Measurements from ENCODE around the gene HSBP1. TPM values are rescaled to one million over a fixed set of nuclear protein-coding genes. Genes with fewer than 3 reads are reported as not detected.

Gene HSBP1
- total RNA-seq, 2 experiments from 2014 or later: 17.4 to 21.9 TPM

GRCh38 chr16:83856792-83857191 is 49.0 kb downstream of the HSBP1 start:
- Histone ChIP-seq H3K4me1 (ENCODE audit: insufficient read depth, low read length) (no peaks in the 10 kb centered on the region), H3K9me3 (ENCODE audit: control insufficient read depth in 1 of 2, insufficient read depth in 1 of 2, low read length in 2 of 2) (peaks cover 0 to 5% of the 10 kb centered on the region in 2 experiments), H3K4me3 (ENCODE audit: low read length) (no peak overlapping the region), H3K36me3 (ENCODE audit: insufficient read depth, low read length) (no peaks in the 10 kb centered on the region), H3K27ac (ENCODE audit: low read depth in 1 of 2, low read length in 2 of 2) (no peak overlapping the region), H3K27me3 (ENCODE audit: control insufficient read depth in 1 of 2, insufficient read depth in 2 of 2, low read length in 2 of 2) (peaks cover 4 to 6% of the 10 kb centered on the region in 2 experiments)
- ChIA-PET POLR2A (no interaction called here), CTCF (no interaction called here)
- H3K36me3 Mint-ChIP-seq (ENCODE audit: low read depth): no peaks in the 10 kb centered on the region
- no peak overlapping the region for H3K4me3 Mint-ChIP-seq
- ATAC-seq (ENCODE audit: poor library complexity) (no peak), DNase-seq (no peak)
- H3K27ac Mint-ChIP-seq: no peak overlapping the region
- TF ChIP-seq CTCF (IDR thresholded peaks at IDR 0.05): no peak
- no peaks in the 10 kb centered on the region for H3K27me3 Mint-ChIP-seq
- no peaks in the 10 kb centered on the region for H3K4me1 Mint-ChIP-seq (ENCODE audit: low read depth)
- intact Hi-C loops (cut with DNase I, micrococcal nuclease): no loop called here
- no peaks in the 10 kb centered on the region for H3K9me3 Mint-ChIP-seq

- no peaks in the 10 kb centered on the region for H3K36me3 ChIP-seq (ENCODE audit: insufficient read depth, low read length)
- ATAC-seq (ENCODE audit: poor library complexity): no peak
- H3K27me3 ChIP-seq (ENCODE audit: control insufficient read depth in 1 of 2, insufficient read depth in 2 of 2, low read length in 2 of 2): peaks cover 0 to 2% of the 10 kb centered on the region in 2 experiments
- intact Hi-C loops (cut with DNase I, micrococcal nuclease): no loop called here
- Mint-ChIP-seq H3K27ac (no peak overlapping the region), H3K4me1 (ENCODE audit: low read depth) (no peaks in the 10 kb centered on the region), H3K27me3 (no peaks in the 10 kb centered on the region), H3K4me3 (no peak overlapping the region), H3K36me3 (ENCODE audit: low read depth) (no peaks in the 10 kb centered on the region), H3K9me3 (no peaks in the 10 kb centered on the region)
- H3K4me1 ChIP-seq (ENCODE audit: insufficient read depth, low read length): no peaks in the 10 kb centered on the region
- no peak overlapping the region for H3K27ac ChIP-seq (ENCODE audit: low read depth in 1 of 2, low read length in 2 of 2)
- no peak for DNase-seq
- ChIA-PET POLR2A (no interaction called here), CTCF (no interaction called here)
- H3K4me3 ChIP-seq (ENCODE audit: low read length): no peak overlapping the region
- no peaks in the 10 kb centered on the region for H3K9me3 ChIP-seq (ENCODE audit: control insufficient read depth in 1 of 2, insufficient read depth in 1 of 2, low read length in 2 of 2)
- no peak for TF ChIP-seq CTCF (IDR thresholded peaks at IDR 0.05)
Measured at GRCh38 chr16:83859265-83859664, 51.5 kb downstream of the HSBP1 start.

GRCh38 chr16:83862661-83863060 is 54.9 kb downstream of the HSBP1 start:
- no peaks in the 10 kb centered on the region for H3K9me3 ChIP-seq (ENCODE audit: control insufficient read depth in 1 of 2, insufficient read depth in 1 of 2, low read length in 2 of 2)
- H3K36me3 Mint-ChIP-seq (ENCODE audit: low read depth): no peaks in the 10 kb centered on the region
- ChIA-PET POLR2A (no interaction called here), CTCF (no interaction called here)
- no peaks in the 10 kb centered on the region for H3K36me3 ChIP-seq (ENCODE audit: insufficient read depth, low read length)
- H3K4me3 ChIP-seq (ENCODE audit: low read length): no peak overlapping the region
- no peaks in the 10 kb centered on the region for H3K9me3 Mint-ChIP-seq
- no peaks in the 10 kb centered on the region for H3K4me1 ChIP-seq (ENCODE audit: insufficient read depth, low read length)
- TF ChIP-seq CTCF (IDR thresholded peaks at IDR 0.05): no peak
- no peak overlapping the region for H3K27ac ChIP-seq (ENCODE audit: low read depth in 1 of 2, low read length in 2 of 2)
- peaks cover 24% of the 10 kb centered on the region for H3K27me3 Mint-ChIP-seq
- ATAC-seq (ENCODE audit: poor library complexity): no peak
- no peak overlapping the region for H3K4me3 Mint-ChIP-seq
- no peak overlapping the region for H3K27ac Mint-ChIP-seq
- H3K27me3 ChIP-seq (ENCODE audit: control insufficient read depth in 1 of 2, insufficient read depth in 2 of 2, low read length in 2 of 2): no peaks in the 10 kb centered on the region
- intact Hi-C loops (cut with DNase I, micrococcal nuclease): no loop called here
- no peak for DNase-seq
- no peaks in the 10 kb centered on the region for H3K4me1 Mint-ChIP-seq (ENCODE audit: low read depth)

Data from CD4-positive, alpha-beta T cell (primary cell).